ENCODE results near the gene SQSTM1.

SQSTM1 gene

DNA sequence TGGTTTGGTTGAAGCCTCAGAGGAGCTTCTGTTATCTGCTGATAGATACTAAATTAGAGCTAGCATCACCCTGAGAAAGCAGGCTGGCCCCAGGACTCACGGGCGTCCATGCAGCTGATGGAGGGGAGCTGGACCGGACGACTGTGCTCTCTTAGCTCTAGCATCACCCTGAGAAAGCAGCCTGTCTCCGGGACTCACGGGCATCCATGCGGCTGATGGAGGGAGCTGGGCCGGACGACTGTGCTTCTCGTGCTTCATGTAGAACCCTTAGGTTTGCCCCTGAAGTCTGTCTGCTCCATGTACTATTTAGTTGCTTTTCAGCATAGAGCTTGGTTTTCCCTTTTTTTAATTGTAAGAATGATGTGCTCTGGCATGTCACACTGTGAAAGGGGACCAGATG lies 43.2 kb upstream of the SQSTM1 start:
- TF ChIP-seq, protein P1, sequence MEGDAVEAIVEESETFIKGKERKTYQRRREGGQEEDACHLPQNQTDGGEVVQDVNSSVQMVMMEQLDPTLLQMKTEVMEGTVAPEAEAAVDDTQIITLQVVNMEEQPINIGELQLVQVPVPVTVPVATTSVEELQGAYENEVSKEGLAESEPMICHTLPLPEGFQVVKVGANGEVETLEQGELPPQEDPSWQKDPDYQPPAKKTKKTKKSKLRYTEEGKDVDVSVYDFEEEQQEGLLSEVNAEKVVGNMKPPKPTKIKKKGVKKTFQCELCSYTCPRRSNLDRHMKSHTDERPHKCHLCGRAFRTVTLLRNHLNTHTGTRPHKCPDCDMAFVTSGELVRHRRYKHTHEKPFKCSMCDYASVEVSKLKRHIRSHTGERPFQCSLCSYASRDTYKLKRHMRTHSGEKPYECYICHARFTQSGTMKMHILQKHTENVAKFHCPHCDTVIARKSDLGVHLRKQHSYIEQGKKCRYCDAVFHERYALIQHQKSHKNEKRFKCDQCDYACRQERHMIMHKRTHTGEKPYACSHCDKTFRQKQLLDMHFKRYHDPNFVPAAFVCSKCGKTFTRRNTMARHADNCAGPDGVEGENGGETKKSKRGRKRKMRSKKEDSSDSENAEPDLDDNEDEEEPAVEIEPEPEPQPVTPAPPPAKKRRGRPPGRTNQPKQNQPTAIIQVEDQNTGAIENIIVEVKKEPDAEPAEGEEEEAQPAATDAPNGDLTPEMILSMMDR (IDR thresholded peaks at IDR 0.05; ENCODE audit: insufficient read depth, low read length, missing control alignments) = no peak
- CTCF ChIA-PET = interaction anchor here (0.8 to 4.4 kb wide), 5 partner anchors 10 to 19 kb away, joined by 3 to 29 read pairs (median 5); no protein-coding TSS in a partner anchor
- POLR2A ChIA-PET = interaction anchor here (0.9 kb wide), 1 partner anchor 15 kb away, joined by 3 read pairs; no protein-coding TSS in a partner anchor
- H3K4me3 ChIP-seq (ENCODE audit: low read depth, low read length) = no peak overlapping the region
- DNase-seq (ENCODE audit: low read depth, low spot score) = no peak

DNA sequence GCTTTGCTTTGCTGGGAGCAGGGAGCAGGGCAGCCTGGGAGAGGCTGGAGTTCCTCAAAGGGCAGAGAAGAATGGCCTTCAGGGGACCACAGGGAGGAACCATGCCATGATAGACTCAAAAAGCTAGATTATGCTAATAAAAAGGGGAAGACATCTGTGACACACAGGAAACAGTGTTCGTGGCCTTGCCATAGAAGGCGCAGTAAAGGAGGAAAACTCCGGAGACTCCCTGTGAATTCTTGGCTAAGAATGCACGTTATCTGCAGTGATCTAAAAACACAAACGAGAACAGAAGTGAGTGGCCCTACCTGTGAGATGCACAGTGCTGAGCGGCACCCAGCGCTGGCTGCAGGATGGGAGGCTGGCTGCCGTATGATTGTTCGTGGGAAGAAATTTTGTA lies 42.8 kb upstream of the SQSTM1 start:
- TF ChIP-seq, protein P1 (IDR thresholded peaks at IDR 0.05; ENCODE audit: insufficient read depth, low read length, missing control alignments) = no peak
- H3K4me3 ChIP-seq (ENCODE audit: low read depth, low read length) = no peak overlapping the region
- POLR2A ChIA-PET = no interaction called here
- CTCF ChIA-PET = interaction anchor here (0.8 to 4.4 kb wide), 4 partner anchors 10 to 19 kb away, joined by 3 to 29 read pairs (median 6); no protein-coding TSS in a partner anchor
- no peak for DNase-seq (ENCODE audit: low read depth, low spot score)

- H3K4me3 ChIP-seq (ENCODE audit: low read depth, low read length) = no peak overlapping the region
- no peak for DNase-seq (ENCODE audit: low read depth, low spot score)
- TF ChIP-seq, protein P1 (IDR thresholded peaks at IDR 0.05; ENCODE audit: insufficient read depth, low read length, missing control alignments) = no peak
- POLR2A ChIA-PET = no interaction called here
- CTCF ChIA-PET = no interaction called here
These were observed 42.1 kb upstream of the SQSTM1 start for GRCh38 chr5:179778591-179778990.

DNA sequence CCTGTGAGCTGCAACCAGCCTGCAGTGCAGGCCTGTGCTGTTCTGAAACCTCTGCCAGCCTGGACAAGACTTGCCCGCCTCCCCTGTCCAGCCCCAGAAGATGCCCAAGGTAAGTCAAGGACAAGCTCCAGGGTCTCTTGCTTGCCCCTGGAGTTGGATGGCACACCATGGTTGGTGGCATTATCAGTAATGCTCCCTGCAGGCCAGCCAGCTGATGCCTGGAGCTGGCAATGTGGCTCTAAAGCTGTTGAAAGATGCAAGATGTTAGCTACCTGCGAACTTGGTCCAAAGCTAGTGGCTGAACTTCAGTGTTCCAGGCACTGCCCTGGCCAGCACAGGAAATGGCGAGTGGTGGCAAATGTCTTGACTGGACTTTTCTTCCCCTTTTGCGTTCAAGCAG lies 40.9 kb upstream of the SQSTM1 start:
- ChIA-PET CTCF (interaction anchor here (0.9 to 2.9 kb wide), 3 partner anchors 13 to 17 kb away, joined by 3 to 12 read pairs (median 4); partner anchors contain the start of gene LTC4S), POLR2A (no interaction called here)

DNA sequence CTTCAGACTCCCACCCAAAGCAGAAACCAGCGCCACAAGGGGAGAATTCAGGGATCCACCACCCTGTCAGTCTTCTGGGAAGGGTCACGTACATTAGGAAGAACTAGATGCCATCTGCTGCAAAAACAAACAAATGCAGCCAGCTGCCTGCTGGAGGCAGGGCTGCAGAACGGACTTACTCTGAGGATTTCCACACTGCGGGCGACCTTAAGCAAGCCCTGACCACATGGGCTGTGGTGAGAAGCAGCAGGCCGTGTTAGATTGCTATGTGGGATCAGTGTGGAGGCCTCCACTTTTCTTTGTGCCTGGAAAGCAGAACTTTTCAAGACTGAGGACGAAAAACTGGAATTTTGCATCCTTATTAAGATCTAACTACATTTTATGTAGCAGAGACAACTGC lies 40.3 kb upstream of the SQSTM1 start:
- POLR2A ChIA-PET = no interaction called here
- no peak for DNase-seq (ENCODE audit: low read depth, low spot score)
- CTCF ChIA-PET = interaction anchor here (0.9 to 2.9 kb wide), 3 partner anchors 10 to 17 kb away, joined by 4 to 12 read pairs (median 4); partner anchors contain the start of gene LTC4S

More for the DNA sequence above, 40.9 kb upstream of the SQSTM1 start:
- H3K4me3 ChIP-seq (ENCODE audit: low read depth, low read length) = no peak overlapping the region
- TF ChIP-seq, protein P1 (IDR thresholded peaks at IDR 0.05; ENCODE audit: insufficient read depth, low read length, missing control alignments) = no peak
- no peak for DNase-seq (ENCODE audit: low read depth, low spot score)

GRCh38 chr5:179781846-179782245 lies 38.9 kb upstream of the SQSTM1 start:
- TF ChIP-seq, protein P1 (IDR thresholded peaks at IDR 0.05; ENCODE audit: insufficient read depth, low read length, missing control alignments) = no peak
- no peak for DNase-seq (ENCODE audit: low read depth, low spot score)
- H3K4me3 ChIP-seq (ENCODE audit: low read depth, low read length) = no peak overlapping the region
- CTCF ChIA-PET = interaction anchor here (0.7 to 4.1 kb wide), 5 partner anchors 10 to 19 kb away, joined by 3 to 30 read pairs (median 4); partner anchors contain the start of gene LTC4S
- POLR2A ChIA-PET = interaction anchor here (0.6 kb wide), 1 partner anchor 888 kb away, joined by 3 read pairs; no protein-coding TSS in a partner anchor

More for the DNA sequence above, 40.3 kb upstream of the SQSTM1 start:
- TF ChIP-seq, protein P1 (IDR thresholded peaks at IDR 0.05; ENCODE audit: insufficient read depth, low read length, missing control alignments) = no peak
- H3K4me3 ChIP-seq (ENCODE audit: low read depth, low read length) = no peak overlapping the region

All from AG04449 (cell line).